ENCODE results near the gene LCMT1.
A peak's percentile ranks its signal among the peaks of the same experiment; 100 is the strongest.
"Not testable (repeated sequence)": the region's sequence is repeated elsewhere in the genome, so short reads cannot be mapped to it uniquely, and the experiment has no call there.

LCMT1 gene

DNA sequence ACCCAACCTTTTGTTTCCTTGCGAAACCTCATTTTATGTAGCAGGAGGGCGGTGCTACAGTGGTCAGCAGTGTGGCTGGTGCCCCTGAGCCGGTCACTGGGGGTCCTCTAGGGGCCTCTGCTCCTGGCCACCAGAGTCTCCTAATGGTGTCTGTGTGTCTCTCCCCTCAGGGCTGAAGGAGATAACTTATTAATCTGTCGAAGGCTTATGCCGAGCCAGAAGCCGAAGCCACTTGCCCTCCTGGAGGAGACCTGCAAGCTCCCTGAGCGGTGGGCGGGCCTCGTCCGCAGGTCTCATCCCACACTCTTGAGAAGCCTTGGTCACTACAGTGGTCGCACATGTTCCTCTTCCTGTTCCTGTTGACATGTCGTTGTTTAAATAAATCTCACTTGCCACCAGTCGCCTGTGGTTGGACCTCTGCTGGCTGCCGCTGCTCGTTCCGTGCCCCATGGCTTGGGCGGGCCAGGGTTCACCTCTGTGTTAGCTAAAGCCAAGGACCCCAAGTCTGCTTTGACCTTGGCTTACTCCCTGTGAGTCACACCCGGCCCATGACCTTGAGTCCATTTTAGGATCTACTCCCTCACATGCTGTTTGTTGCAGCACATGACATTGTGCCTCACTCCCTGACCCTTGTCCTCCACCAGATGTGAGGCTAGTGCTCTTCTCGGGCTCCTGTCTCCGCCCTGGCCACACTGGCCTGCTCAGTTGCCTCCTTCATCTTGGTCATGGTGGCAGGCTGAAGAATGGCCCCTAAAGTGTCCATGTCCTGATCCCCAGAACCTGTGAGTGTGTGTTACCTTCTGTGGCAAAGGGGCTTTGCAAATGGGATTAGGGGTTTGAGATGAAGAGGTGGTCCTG lies 66.5 kb downstream of the LCMT1 start:
- Histone ChIP-seq H3K9ac (no peak overlapping the region), H3K36me3 (peaks cover 40% of the 10 kb centered on the region), H3K4me3 (no peak overlapping the region), H3K9me3 (no peaks in the 10 kb centered on the region), H4K20me1 (no peaks in the 10 kb centered on the region), H3K4me1 (peaks cover 12% of the 10 kb centered on the region; the same call in 1 of the 2 replicates), H3K4me2 (no peak overlapping the region), H3K27me3 (no peaks in the 10 kb centered on the region), H3K27ac (no peak overlapping the region)
- TF ChIP-seq Cebpa-rat (IDR thresholded peaks at IDR 0.05): no peak

GRCh38 chr16:25181236-25181635 lies 69.7 kb downstream of the LCMT1 start:
- H3K9me3 ChIP-seq, H3K27me3 ChIP-seq, H3K4me3 ChIP-seq, H3K9ac ChIP-seq, H3K27ac ChIP-seq, H4K20me1 ChIP-seq: not testable (repeated sequence)
- peaks cover 12% of the 10 kb centered on the region; the same call in 1 of the 2 replicates for H3K4me1 ChIP-seq
- peaks cover 20% of the 10 kb centered on the region for H3K36me3 ChIP-seq
- peak overlapping the region; percentile 27 for H3K4me2 ChIP-seq

GRCh38 chr16:25184771-25185170 lies 73.2 kb downstream of the LCMT1 start:
- no peak overlapping the region for H3K4me3 ChIP-seq
- no peak overlapping the region for H3K4me2 ChIP-seq
- H3K27ac ChIP-seq: no peak overlapping the region
- H3K9me3 ChIP-seq: no peaks in the 10 kb centered on the region
- H3K36me3 ChIP-seq: no peaks in the 10 kb centered on the region
- no peak for TF ChIP-seq Cebpa-rat (IDR thresholded peaks at IDR 0.05)
- no peaks in the 10 kb centered on the region for H4K20me1 ChIP-seq
- H3K27me3 ChIP-seq: no peaks in the 10 kb centered on the region
- H3K4me1 ChIP-seq: peaks cover 12% of the 10 kb centered on the region; the same call in 1 of the 2 replicates
- no peak overlapping the region for H3K9ac ChIP-seq

DNA sequence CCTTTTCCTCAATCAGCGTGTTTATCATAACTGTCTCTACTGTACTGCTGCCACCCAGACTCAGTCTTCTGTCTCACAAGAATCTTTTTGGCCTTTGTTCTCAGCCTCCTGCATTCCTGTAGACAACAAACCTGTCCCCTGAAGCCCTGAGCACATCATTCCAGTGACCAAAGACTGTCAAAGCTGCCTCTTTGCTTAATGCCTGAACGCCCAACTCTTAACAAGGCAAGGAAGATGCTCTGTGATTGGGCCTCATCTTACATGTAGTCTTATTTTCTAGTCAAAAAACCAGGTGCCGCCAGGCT lies 75.9 kb downstream of the LCMT1 start:
- no peak for TF ChIP-seq Cebpa-rat (IDR thresholded peaks at IDR 0.05)

DNA sequence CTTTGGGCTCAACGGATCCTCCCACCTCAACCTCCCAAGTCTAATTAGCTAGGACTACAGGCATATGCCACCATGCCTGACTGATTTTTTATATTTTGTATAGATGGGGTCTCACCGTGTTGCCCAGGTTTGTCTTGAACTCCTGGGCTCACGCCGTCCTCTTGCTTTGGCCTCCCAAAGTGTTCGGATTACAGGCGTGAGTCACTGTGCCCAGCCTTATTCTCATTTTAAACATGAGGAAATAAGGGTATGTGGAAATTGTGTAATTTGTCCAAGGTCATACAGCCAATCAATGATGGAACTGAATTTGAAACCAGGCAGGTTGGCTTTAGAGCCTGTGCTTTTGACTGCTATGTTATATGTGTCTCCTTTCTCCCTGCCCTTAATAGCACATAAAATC lies 77.8 kb downstream of the LCMT1 start:
- Histone ChIP-seq H3K9me3 (no peaks in the 10 kb centered on the region), H4K20me1 (no peaks in the 10 kb centered on the region)

More for the DNA sequence above, 75.9 kb downstream of the LCMT1 start:
- Histone ChIP-seq H3K9me3 (no peaks in the 10 kb centered on the region), H3K4me1 (no peaks in the 10 kb centered on the region), H3K27me3 (no peaks in the 10 kb centered on the region), H3K36me3 (no peaks in the 10 kb centered on the region), H3K4me2 (no peak overlapping the region), H3K4me3 (no peak overlapping the region), H3K9ac (no peak overlapping the region), H4K20me1 (no peaks in the 10 kb centered on the region), H3K27ac (no peak overlapping the region)

DNA sequence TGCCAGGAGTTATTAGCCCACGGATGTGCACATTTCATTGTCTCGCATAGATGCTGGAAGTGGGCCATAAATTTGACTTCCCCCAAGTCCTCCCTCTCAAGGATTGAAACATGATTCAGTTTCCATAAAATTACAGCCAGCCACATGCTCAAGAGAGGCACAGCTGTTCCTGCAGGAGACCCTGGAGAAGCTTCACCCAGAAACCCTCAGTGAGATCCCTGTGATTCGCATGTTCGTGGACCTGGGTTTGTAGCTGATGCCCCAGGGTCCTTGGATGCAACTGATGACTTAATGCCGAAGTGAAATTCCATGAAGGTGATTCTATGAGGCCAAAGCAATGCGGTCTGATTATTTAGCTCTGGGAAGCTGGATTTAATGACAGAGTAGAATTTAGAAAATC lies 80.6 kb downstream of the LCMT1 start:
- Histone ChIP-seq H3K27me3 (no peaks in the 10 kb centered on the region), H3K9me3 (no peaks in the 10 kb centered on the region), H3K4me2 (no peak overlapping the region), H4K20me1 (no peaks in the 10 kb centered on the region), H3K36me3 (no peaks in the 10 kb centered on the region), H3K4me3 (no peak overlapping the region), H3K4me1 (no peaks in the 10 kb centered on the region), H3K27ac (no peak overlapping the region), H3K9ac (no peak overlapping the region)
- no peak for TF ChIP-seq Cebpa-rat (IDR thresholded peaks at IDR 0.05)

More for the DNA sequence above, 77.8 kb downstream of the LCMT1 start:
- Histone ChIP-seq H3K27me3 (no peaks in the 10 kb centered on the region), H3K9ac (no peak overlapping the region), H3K27ac (no peak overlapping the region), H3K36me3 (no peaks in the 10 kb centered on the region), H3K4me2 (no peak overlapping the region), H3K4me3 (no peak overlapping the region), H3K4me1 (no peaks in the 10 kb centered on the region)
- TF ChIP-seq Cebpa-rat (IDR thresholded peaks at IDR 0.05): no peak

DNA sequence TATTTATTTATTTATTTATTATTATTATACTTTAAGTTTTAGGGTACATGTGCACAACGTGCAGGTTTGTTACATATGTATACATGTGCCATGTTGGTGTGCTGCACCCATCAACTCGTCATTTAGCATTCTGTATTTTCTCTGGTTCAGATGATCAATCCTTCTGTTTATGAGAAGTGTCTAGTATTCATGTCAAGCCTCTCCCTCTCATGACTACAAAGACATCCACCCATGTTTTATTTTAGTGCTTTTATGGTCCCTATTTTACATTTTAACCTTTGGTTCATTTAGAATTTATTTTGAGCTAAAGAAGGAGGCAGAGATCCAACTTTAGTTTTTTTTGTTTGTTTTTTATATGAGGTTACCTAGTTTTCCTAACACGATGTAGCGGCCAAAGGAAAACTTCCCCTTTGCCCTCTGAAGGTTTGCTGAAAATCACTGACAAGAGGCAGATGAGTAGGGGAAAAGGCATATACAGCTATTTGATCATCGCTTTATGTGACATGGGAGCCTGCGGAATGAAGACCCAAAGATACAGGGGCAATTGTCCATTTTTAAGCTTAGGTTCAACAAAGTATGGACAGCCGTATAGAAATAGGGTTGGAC lies 82.8 kb downstream of the LCMT1 start:
- no peak overlapping the region for H3K4me3 ChIP-seq
- no peak overlapping the region for H3K9ac ChIP-seq
- no peak for TF ChIP-seq Cebpa-rat (IDR thresholded peaks at IDR 0.05)
- H3K9me3 ChIP-seq: no peaks in the 10 kb centered on the region
- no peak overlapping the region for H3K27ac ChIP-seq
- H4K20me1 ChIP-seq: no peaks in the 10 kb centered on the region
- H3K36me3 ChIP-seq: no peaks in the 10 kb centered on the region
- H3K4me1 ChIP-seq: no peaks in the 10 kb centered on the region
- H3K4me2 ChIP-seq: no peak overlapping the region
- no peaks in the 10 kb centered on the region for H3K27me3 ChIP-seq

DNA sequence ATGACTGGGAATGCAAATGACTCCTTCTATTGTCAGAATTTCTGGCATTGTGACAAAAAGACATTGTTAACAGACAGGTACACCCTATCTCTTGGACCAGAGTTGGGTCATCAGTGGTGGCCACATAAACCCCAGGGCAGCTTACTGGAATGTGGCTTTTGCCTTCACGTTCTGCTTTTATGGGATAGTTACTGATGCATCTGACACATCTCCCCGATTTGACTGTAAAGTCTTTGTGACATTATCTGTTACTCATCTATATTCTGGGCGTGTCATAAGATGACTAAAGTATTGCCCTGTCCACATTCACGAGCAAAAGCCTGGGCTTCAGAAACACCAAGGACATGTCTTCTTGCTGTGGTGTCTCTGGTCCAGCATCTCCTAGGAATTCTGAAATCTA lies 86.5 kb downstream of the LCMT1 start:
- Histone ChIP-seq H3K27me3 (no peaks in the 10 kb centered on the region), H3K4me1 (no peaks in the 10 kb centered on the region), H3K27ac (no peak overlapping the region), H4K20me1 (no peaks in the 10 kb centered on the region), H3K36me3 (no peaks in the 10 kb centered on the region), H3K9me3 (no peaks in the 10 kb centered on the region), H3K4me3 (no peak overlapping the region), H3K4me2 (no peak overlapping the region), H3K9ac (no peak overlapping the region)
- TF ChIP-seq Cebpa-rat (IDR thresholded peaks at IDR 0.05): no peak

DNA sequence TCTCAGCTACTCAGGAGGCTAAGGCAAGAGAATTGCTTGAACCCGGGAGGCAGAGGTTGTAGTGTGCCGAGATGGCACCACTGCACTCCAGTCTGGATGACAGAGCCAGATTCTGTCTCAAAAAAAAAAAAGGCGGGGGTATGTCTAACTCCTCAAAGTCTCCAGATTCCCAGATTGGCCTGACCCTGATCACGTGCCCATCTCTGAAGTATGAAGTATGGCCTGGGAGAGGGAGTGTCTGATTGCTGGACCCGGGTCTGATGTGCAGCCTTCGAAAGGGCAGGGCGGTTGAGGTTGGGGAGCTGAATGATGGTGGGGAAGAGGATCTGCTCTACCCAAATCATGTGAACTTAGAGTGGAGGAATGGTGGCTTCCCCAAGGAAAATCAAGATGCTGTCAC lies 87.9 kb downstream of the LCMT1 start:
- Histone ChIP-seq H3K27ac (no peak overlapping the region), H3K4me2 (no peak overlapping the region), H4K20me1 (no peaks in the 10 kb centered on the region), H3K27me3 (no peaks in the 10 kb centered on the region), H3K4me1 (no peaks in the 10 kb centered on the region), H3K9me3 (no peaks in the 10 kb centered on the region), H3K9ac (no peak overlapping the region), H3K4me3 (no peak overlapping the region), H3K36me3 (no peaks in the 10 kb centered on the region)
- TF ChIP-seq Cebpa-rat (IDR thresholded peaks at IDR 0.05): no peak

DNA sequence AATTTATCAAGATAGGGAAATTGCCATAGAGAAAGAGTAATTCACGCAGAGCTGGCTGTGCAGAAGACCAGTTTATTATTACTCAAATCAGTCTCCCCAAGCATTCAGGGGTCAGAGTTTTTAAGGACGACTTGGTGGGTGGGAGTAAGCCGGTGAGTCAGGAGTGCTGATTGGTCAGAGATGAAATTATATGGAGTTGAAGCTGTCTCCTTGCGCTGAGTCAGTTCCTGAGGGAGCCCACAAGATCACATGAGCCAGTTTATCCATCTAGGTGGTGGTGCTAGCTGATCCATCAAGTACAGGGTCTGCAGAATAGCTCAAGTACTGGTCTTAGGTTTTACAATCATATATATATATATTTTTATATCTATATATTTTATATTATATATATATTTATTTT lies 99.2 kb downstream of the LCMT1 start:
- Histone ChIP-seq H3K27ac (no peak overlapping the region), H3K9ac (no peak overlapping the region), H3K4me2 (no peak overlapping the region), H3K4me3 (no peak overlapping the region), H4K20me1 (no peaks in the 10 kb centered on the region), H3K9me3 (no peaks in the 10 kb centered on the region), H3K27me3 (no peaks in the 10 kb centered on the region), H3K4me1 (no peaks in the 10 kb centered on the region), H3K36me3 (no peaks in the 10 kb centered on the region)
- TF ChIP-seq Cebpa-rat (IDR thresholded peaks at IDR 0.05): no peak
